Measurements from ENCODE around the gene ADAMTS3.

ADAMTS3 gene

GRCh38 chr4:72348701-72349100, 220.3 kb downstream of the ADAMTS3 start:
- Histone ChIP-seq H3K14ac (ENCODE audit: low read length in 2 of 2) (no peak overlapping the region), H3K27ac (ENCODE audit: low read length, poor library complexity, severe bottlenecking) (no peak overlapping the region), H2AK5ac (ENCODE audit: low read length, severe bottlenecking) (no peak overlapping the region), H3K18ac (ENCODE audit: low read depth in 1 of 2, low read length in 2 of 2) (no peak overlapping the region), H4K91ac (ENCODE audit: low read length) (no peak overlapping the region), H3K27me3 (ENCODE audit: control insufficient read depth in 1 of 2, insufficient read depth in 1 of 2, low read length in 2 of 2) (no peaks in the 10 kb centered on the region), H3K79me1 (replicated peaks; ENCODE audit: low read length, poor library complexity, severe bottlenecking) (no peaks in the 10 kb centered on the region), H3K4me2 (ENCODE audit: low read length, poor library complexity, severe bottlenecking) (no peak overlapping the region), H4K8ac (ENCODE audit: low read length) (no peak overlapping the region), H3K23ac (ENCODE audit: low read length in 2 of 2) (no peak overlapping the region), H3K36me3 (ENCODE audit: control insufficient read depth in 1 of 2, insufficient read depth in 2 of 2, low read depth in 1 of 2, low read length in 2 of 2) (no peaks in the 10 kb centered on the region), H3K9ac (ENCODE audit: low read length) (no peak overlapping the region), H3K4ac (ENCODE audit: low read depth in 1 of 2, low read length in 2 of 2) (no peak overlapping the region), H2BK15ac (ENCODE audit: low read depth, poor library complexity, severe bottlenecking) (no peak overlapping the region), H3K9me3 (ENCODE audit: control insufficient read depth, low read length) (no peaks in the 10 kb centered on the region), H2BK5ac (ENCODE audit: low read depth, low read length, poor library complexity, severe bottlenecking) (no peak overlapping the region), H3K4me3 (ENCODE audit: insufficient read depth in 1 of 2, low read depth in 1 of 2, low read length in 2 of 2) (no peak overlapping the region), H2BK12ac (ENCODE audit: low read length in 2 of 2) (no peak overlapping the region), H2AFZ (ENCODE audit: low read depth, low read length) (no peak overlapping the region), H3K4me1 (ENCODE audit: control insufficient read depth, insufficient read depth, low read depth, low read length) (no peaks in the 10 kb centered on the region), H2BK120ac (ENCODE audit: low read depth, low read length) (no peak overlapping the region)
- DNase-seq, result no peak

DNA sequence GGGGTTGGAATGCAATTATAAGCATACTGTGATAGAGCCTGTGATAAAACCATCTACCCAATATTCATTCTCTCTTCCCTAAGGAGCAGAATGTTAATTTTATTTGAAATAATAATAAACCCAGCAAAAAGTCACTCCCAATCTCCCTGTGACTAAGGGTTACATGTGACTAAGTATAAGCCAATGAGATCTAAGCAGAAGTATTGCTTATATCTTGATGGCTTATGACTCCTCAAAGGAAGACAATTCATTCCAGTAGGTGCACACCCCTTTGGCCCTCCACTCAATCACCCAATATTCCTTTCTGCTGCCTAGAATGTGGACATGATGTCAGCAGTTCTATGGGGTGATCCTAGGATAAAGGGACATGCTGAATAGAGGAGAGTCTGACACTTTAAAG, 224.6 kb downstream of the ADAMTS3 start:
- Histone ChIP-seq H3K9ac (ENCODE audit: low read length) (no peak overlapping the region), H3K36me3 (ENCODE audit: control insufficient read depth in 1 of 2, insufficient read depth in 2 of 2, low read depth in 1 of 2, low read length in 2 of 2) (no peaks in the 10 kb centered on the region), H3K14ac (ENCODE audit: low read length in 2 of 2) (no peak overlapping the region), H3K4me1 (ENCODE audit: control insufficient read depth, insufficient read depth, low read depth, low read length) (no peaks in the 10 kb centered on the region), H2BK5ac (ENCODE audit: low read depth, low read length, poor library complexity, severe bottlenecking) (no peak overlapping the region), H3K27me3 (ENCODE audit: control insufficient read depth in 1 of 2, insufficient read depth in 1 of 2, low read length in 2 of 2) (no peaks in the 10 kb centered on the region), H3K9me3 (ENCODE audit: control insufficient read depth, low read length) (no peaks in the 10 kb centered on the region), H2BK15ac (ENCODE audit: low read depth, poor library complexity, severe bottlenecking) (no peak overlapping the region), H4K8ac (ENCODE audit: low read length) (no peak overlapping the region), H2BK120ac (ENCODE audit: low read depth, low read length) (no peak overlapping the region), H3K4me2 (ENCODE audit: low read length, poor library complexity, severe bottlenecking) (no peak overlapping the region), H3K18ac (ENCODE audit: low read depth in 1 of 2, low read length in 2 of 2) (no peak overlapping the region), H2AK5ac (ENCODE audit: low read length, severe bottlenecking) (no peak overlapping the region), H3K4ac (ENCODE audit: low read depth in 1 of 2, low read length in 2 of 2) (no peak overlapping the region), H3K79me1 (replicated peaks; ENCODE audit: low read length, poor library complexity, severe bottlenecking) (no peaks in the 10 kb centered on the region), H3K23ac (ENCODE audit: low read length in 2 of 2) (no peak overlapping the region), H3K27ac (ENCODE audit: low read length, poor library complexity, severe bottlenecking) (no peak overlapping the region), H3K4me3 (ENCODE audit: insufficient read depth in 1 of 2, low read depth in 1 of 2, low read length in 2 of 2) (no peak overlapping the region), H4K91ac (ENCODE audit: low read length) (no peak overlapping the region), H2AFZ (ENCODE audit: low read depth, low read length) (no peak overlapping the region), H2BK12ac (ENCODE audit: low read length in 2 of 2) (no peak overlapping the region)
- DNase-seq, result no peak

- H2AK5ac ChIP-seq (ENCODE audit: low read length, severe bottlenecking), result no peak overlapping the region
- no peaks in the 10 kb centered on the region for H3K36me3 ChIP-seq (ENCODE audit: control insufficient read depth in 1 of 2, insufficient read depth in 2 of 2, low read depth in 1 of 2, low read length in 2 of 2)
- no peak overlapping the region for H4K8ac ChIP-seq (ENCODE audit: low read length)
- H2AFZ ChIP-seq (ENCODE audit: low read depth, low read length), result no peak overlapping the region
- no peak overlapping the region for H3K4me2 ChIP-seq (ENCODE audit: low read length, poor library complexity, severe bottlenecking)
- H3K27me3 ChIP-seq (ENCODE audit: control insufficient read depth in 1 of 2, insufficient read depth in 1 of 2, low read length in 2 of 2), result no peaks in the 10 kb centered on the region
- no peak overlapping the region for H3K23ac ChIP-seq (ENCODE audit: low read length in 2 of 2)
- no peak overlapping the region for H2BK15ac ChIP-seq (ENCODE audit: low read depth, poor library complexity, severe bottlenecking)
- no peak overlapping the region for H3K4me3 ChIP-seq (ENCODE audit: insufficient read depth in 1 of 2, low read depth in 1 of 2, low read length in 2 of 2)
- no peak overlapping the region for H3K18ac ChIP-seq (ENCODE audit: low read depth in 1 of 2, low read length in 2 of 2)
- no peak overlapping the region for H2BK120ac ChIP-seq (ENCODE audit: low read depth, low read length)
- no peaks in the 10 kb centered on the region for H3K4me1 ChIP-seq (ENCODE audit: control insufficient read depth, insufficient read depth, low read depth, low read length)
- H3K4ac ChIP-seq (ENCODE audit: low read depth in 1 of 2, low read length in 2 of 2), result no peak overlapping the region
- WGBS, result 100% methylated on average over 1 of the region's 2 CpGs
- no peak overlapping the region for H3K27ac ChIP-seq (ENCODE audit: low read length, poor library complexity, severe bottlenecking)
- H3K9ac ChIP-seq (ENCODE audit: low read length), result no peak overlapping the region
- H3K79me1 ChIP-seq (replicated peaks; ENCODE audit: low read length, poor library complexity, severe bottlenecking), result no peaks in the 10 kb centered on the region
- no peak overlapping the region for H3K14ac ChIP-seq (ENCODE audit: low read length in 2 of 2)
- no peak overlapping the region for H2BK5ac ChIP-seq (ENCODE audit: low read depth, low read length, poor library complexity, severe bottlenecking)
- no peak overlapping the region for H2BK12ac ChIP-seq (ENCODE audit: low read length in 2 of 2)
- DNase-seq, result no peak
- no peak overlapping the region for H4K91ac ChIP-seq (ENCODE audit: low read length)
- no peaks in the 10 kb centered on the region for H3K9me3 ChIP-seq (ENCODE audit: control insufficient read depth, low read length)
Observed at GRCh38 chr4:72341432-72341820, 227.6 kb downstream of the ADAMTS3 start.

DNA sequence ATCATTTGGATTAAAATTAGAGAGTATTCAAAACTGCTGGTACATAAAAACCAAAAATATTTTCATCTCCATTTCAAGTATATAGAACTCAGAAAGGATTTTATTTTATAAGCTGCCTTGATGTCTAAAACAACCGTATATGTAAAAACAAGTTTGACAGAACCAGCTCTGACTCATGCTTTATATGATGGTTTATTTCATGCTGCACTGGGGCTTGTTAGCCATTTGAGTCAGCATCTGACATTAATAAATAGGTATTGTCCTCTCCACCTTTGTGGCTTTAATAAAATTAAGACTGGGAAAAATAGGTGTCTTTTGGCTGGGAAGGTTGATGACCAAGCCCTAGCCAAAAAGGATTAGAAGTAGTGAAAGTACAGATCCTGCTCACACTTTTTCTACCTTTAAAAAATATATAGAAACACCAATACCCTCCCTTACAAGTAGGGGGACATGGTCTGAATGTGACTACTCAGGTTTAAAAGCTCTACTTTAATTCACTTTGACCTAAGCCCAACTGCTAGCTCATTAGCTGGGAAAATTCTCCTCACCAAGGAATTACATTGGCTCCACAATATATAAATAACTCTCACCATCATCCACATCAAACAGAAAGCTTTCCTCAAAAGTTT, 228.1 kb downstream of the ADAMTS3 start:
- Histone ChIP-seq H3K79me1 (replicated peaks; ENCODE audit: low read length, poor library complexity, severe bottlenecking) (no peaks in the 10 kb centered on the region), H3K27me3 (ENCODE audit: control insufficient read depth in 1 of 2, insufficient read depth in 1 of 2, low read length in 2 of 2) (no peaks in the 10 kb centered on the region), H3K27ac (ENCODE audit: low read length, poor library complexity, severe bottlenecking) (no peak overlapping the region), H2BK12ac (ENCODE audit: low read length in 2 of 2) (no peak overlapping the region), H2BK120ac (ENCODE audit: low read depth, low read length) (no peak overlapping the region), H3K4me3 (ENCODE audit: insufficient read depth in 1 of 2, low read depth in 1 of 2, low read length in 2 of 2) (no peak overlapping the region), H3K4ac (ENCODE audit: low read depth in 1 of 2, low read length in 2 of 2) (no peak overlapping the region), H2BK15ac (ENCODE audit: low read depth, poor library complexity, severe bottlenecking) (no peak overlapping the region), H3K4me1 (ENCODE audit: control insufficient read depth, insufficient read depth, low read depth, low read length) (no peaks in the 10 kb centered on the region), H3K36me3 (ENCODE audit: control insufficient read depth in 1 of 2, insufficient read depth in 2 of 2, low read depth in 1 of 2, low read length in 2 of 2) (no peaks in the 10 kb centered on the region), H3K9me3 (ENCODE audit: control insufficient read depth, low read length) (no peaks in the 10 kb centered on the region), H3K4me2 (ENCODE audit: low read length, poor library complexity, severe bottlenecking) (no peak overlapping the region), H3K18ac (ENCODE audit: low read depth in 1 of 2, low read length in 2 of 2) (no peak overlapping the region), H4K91ac (ENCODE audit: low read length) (no peak overlapping the region), H2AFZ (ENCODE audit: low read depth, low read length) (no peak overlapping the region), H3K14ac (ENCODE audit: low read length in 2 of 2) (no peak overlapping the region), H3K23ac (ENCODE audit: low read length in 2 of 2) (no peak overlapping the region), H2AK5ac (ENCODE audit: low read length, severe bottlenecking) (no peak overlapping the region), H4K8ac (ENCODE audit: low read length) (no peak overlapping the region), H2BK5ac (ENCODE audit: low read depth, low read length, poor library complexity, severe bottlenecking) (no peak overlapping the region), H3K9ac (ENCODE audit: low read length) (no peak overlapping the region)
- no peak for DNase-seq
- WGBS, result 100% methylated on average over 1 of the region's 1 CpG
